Stimulated activated effector memory CD8-positive, alpha-beta T cell treated with anti-CD3 and anti-CD28 coated beads, Interleukin-12 subunit alpha, Interleukin-12 subunit beta, amount 100 ng/mL, for 72 hours (primary cell): ENCODE data around the gene TATDN2.
"Not testable (repeated sequence)": the region's sequence is repeated elsewhere in the genome, so short reads cannot be mapped to it uniquely, and the experiment has no call there.

Experiments
- ATAC-seq: fragments of 150-1000 bp; cut with Tn5 transposase; 2 replicates; pipeline ENCODE4 v1.10.0; 2021
- DNase-seq, 2 donors: peaks; one replicate each; pipeline ENCODE4 v3.0.0; 2021 to 2022; ENCODE audit warnings: low spot score in 2 of 2
- H3K27ac Mint-ChIP-seq: one replicate; pipeline ENCODE4 v1.8.0; 2022; ENCODE audit warnings: mild to moderate bottlenecking, mixed read lengths
- H3K36me3 Mint-ChIP-seq: one replicate; pipeline ENCODE4 v1.8.0; 2022; ENCODE audit warnings: mild to moderate bottlenecking, mixed read lengths
- H3K4me1 Mint-ChIP-seq: one replicate; pipeline ENCODE4 v1.8.0; 2022; ENCODE audit warnings: mixed read lengths
- H3K4me3 Mint-ChIP-seq: one replicate; pipeline ENCODE4 v1.8.0; 2022; ENCODE audit warnings: mild to moderate bottlenecking, mixed read lengths
- H3K9me3 Mint-ChIP-seq: one replicate; pipeline ENCODE4 v1.8.0; 2022; ENCODE audit warnings: mixed read lengths

TATDN2 gene

DNA sequence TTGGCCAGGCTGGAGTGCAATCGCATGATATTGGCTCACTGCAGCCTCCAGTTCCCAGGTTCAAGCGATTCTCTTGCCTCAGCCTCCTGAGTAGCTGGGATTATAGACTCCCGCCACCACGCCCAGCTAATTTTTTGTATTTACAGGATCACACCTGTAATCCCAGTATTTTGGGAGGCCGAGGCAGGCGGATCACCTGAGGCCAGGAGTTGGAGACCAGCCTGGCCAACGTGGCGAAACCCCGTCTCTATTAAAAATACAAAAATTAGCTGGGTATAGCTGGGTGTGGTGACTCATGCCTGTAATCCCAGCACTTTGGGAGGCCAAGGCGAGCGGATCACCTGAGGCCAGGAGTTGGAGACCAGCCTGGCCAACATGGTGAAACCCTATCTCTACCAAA lies 24.2 kb downstream of the TATDN2 start:
- not testable (repeated sequence) for DNase-seq
- H3K36me3 Mint-ChIP-seq, result peaks cover 100% of the 10 kb centered on the region

DNA sequence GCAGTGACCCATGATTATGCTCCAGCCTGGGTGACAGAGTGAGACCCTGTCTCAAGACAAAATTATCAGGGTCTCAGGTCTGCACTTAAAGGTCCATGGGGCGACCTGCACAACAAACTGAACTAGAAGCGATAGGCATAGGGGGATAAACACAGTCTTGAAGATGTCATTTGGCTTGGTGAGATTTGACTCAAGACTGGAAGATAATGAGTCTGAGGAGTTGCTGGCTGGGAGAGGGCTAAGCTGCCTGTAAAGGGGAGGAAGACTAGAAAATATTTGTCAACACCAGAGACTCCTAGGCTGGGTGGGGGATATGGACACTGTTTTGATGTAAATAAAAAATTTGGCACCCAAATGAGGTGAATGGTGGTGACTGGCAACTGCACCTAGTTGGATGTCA lies 24.7 kb downstream of the TATDN2 start:
- Mint-ChIP-seq H3K4me1 (peaks cover 54% of the 10 kb centered on the region), H3K4me3 (peak overlapping the region; percentile 33), H3K36me3 (peaks cover 100% of the 10 kb centered on the region), H3K9me3 (no peaks in the 10 kb centered on the region), H3K27ac (peak overlapping the region; percentile 78)
- no peak for DNase-seq
- ATAC-seq, result peak; percentile 62

More for the DNA sequence above, 24.2 kb downstream of the TATDN2 start:
- peaks cover 53% of the 10 kb centered on the region for H3K4me1 Mint-ChIP-seq
- H3K9me3 Mint-ChIP-seq, ATAC-seq: not testable (repeated sequence)
- peak overlapping the region; percentile 33 for H3K4me3 Mint-ChIP-seq
- H3K27ac Mint-ChIP-seq, result peak overlapping the region; percentile 78

DNA sequence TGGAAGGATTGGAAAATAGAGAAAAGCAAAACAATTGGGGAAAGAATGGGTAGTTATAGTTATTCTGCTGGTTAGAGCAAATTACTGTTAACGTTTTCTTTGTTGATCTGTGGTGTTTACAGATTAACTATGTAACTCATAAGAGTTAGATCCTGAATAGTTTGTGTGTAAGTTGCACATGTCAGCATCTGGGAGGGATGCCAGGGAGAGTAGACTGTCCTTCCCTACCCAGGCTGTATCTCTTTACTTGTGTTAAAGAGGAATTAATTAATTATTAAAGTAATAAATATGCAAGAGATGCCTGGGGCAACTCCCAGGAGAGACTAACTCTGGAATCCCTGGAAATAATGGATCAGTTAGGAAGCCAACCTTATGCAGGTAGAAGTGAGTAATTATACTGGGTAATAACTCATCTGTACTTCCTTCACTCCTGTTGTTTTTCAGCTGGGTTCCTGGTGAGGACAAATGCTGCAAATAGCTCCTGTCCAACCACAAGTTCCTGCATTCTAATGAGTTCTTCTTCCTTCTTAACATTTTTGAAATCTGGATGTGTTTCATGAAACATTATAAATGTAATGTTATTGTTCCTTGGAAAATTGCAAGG lies 25.5 kb downstream of the TATDN2 start:
- no peak for ATAC-seq

DNA sequence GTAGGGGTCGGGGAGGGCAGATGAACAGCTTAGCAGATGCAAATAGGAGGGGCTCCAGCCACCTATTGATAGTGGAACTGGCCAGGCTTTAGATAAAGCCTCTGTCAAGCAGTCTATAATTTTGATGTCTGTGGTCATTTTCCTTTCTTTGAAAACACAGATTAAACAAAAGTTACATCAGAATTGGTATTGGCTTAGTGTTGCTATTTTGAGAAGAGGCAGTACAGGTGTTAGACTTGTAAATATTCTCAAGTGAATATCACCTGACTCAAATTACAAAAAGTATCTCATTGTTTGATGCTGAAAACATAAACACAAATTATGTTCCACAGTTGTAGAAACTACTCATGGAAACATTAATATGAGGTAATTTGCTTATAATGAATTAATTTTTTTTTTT lies 26.3 kb downstream of the TATDN2 start:
- Mint-ChIP-seq H3K27ac (peak overlapping the region; percentile 78), H3K36me3 (peaks cover 100% of the 10 kb centered on the region), H3K4me1 (peaks cover 52% of the 10 kb centered on the region), H3K9me3 (no peaks in the 10 kb centered on the region), H3K4me3 (no peak overlapping the region)
- ATAC-seq (no peak), DNase-seq (no peak)

More for the DNA sequence above, 25.5 kb downstream of the TATDN2 start:
- DNase-seq, result no peak
- H3K4me3 Mint-ChIP-seq, result peak overlapping the region; percentile 33
- peaks cover 57% of the 10 kb centered on the region for H3K4me1 Mint-ChIP-seq
- no peaks in the 10 kb centered on the region for H3K9me3 Mint-ChIP-seq
- peak overlapping the region; percentile 78 for H3K27ac Mint-ChIP-seq
- peaks cover 100% of the 10 kb centered on the region for H3K36me3 Mint-ChIP-seq

DNA sequence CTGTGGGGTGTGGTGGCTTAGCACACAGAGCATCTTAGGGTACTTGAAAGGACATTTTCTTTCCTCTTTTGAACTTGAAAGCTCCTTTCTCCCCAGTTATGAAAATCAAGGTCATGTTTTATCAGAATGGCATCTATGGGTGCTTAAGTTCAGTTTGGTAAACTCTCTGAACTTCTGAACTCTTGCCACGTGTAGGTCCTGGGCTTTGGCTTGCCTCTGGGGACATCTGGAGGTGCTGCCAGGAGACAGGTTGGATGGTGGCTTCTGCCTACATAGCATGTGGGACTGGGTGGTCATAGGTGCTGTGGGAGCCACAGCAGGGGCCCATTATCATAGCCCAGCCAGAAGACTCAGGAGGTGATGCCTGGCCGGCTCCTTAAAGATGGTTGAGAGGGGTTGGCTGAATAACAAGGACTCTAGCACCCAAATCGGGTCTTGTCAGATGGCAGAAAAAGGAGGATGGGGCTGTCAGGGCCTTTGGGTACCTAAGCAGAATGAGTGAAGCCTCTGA lies 28.9 kb downstream of the TATDN2 start:
- DNase-seq, result no peak
- Mint-ChIP-seq H3K27ac (peak overlapping the region; percentile 64), H3K36me3 (peaks cover 100% of the 10 kb centered on the region), H3K4me3 (no peak overlapping the region), H3K9me3 (no peaks in the 10 kb centered on the region), H3K4me1 (peaks cover 53% of the 10 kb centered on the region)
- no peak for ATAC-seq

DNA sequence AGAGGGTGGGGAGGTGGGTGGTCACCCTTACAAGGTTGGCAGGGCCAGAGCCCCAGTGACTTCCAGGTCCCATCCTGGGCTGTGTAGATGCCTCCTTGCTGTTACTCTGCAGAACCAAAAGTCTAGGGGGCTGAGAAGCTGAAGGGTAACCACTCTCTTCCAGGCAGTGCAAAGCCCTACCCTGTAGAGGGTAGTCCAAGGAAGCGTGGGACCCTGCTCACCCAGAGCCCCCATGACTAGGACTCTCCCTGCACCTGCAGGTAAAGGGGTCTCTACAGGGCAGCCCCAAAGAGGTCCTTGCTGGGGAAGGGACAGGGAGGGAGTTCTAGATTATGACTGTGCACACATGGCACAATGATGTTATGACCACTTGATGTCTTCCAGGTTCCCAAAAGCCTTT lies 30.2 kb downstream of the TATDN2 start:
- no peak for ATAC-seq
- H3K27ac Mint-ChIP-seq, result no peak overlapping the region
- peaks cover 50% of the 10 kb centered on the region for H3K4me1 Mint-ChIP-seq
- H3K9me3 Mint-ChIP-seq, result no peaks in the 10 kb centered on the region
- peaks cover 100% of the 10 kb centered on the region for H3K36me3 Mint-ChIP-seq
- no peak for DNase-seq
- H3K4me3 Mint-ChIP-seq, result no peak overlapping the region

DNA sequence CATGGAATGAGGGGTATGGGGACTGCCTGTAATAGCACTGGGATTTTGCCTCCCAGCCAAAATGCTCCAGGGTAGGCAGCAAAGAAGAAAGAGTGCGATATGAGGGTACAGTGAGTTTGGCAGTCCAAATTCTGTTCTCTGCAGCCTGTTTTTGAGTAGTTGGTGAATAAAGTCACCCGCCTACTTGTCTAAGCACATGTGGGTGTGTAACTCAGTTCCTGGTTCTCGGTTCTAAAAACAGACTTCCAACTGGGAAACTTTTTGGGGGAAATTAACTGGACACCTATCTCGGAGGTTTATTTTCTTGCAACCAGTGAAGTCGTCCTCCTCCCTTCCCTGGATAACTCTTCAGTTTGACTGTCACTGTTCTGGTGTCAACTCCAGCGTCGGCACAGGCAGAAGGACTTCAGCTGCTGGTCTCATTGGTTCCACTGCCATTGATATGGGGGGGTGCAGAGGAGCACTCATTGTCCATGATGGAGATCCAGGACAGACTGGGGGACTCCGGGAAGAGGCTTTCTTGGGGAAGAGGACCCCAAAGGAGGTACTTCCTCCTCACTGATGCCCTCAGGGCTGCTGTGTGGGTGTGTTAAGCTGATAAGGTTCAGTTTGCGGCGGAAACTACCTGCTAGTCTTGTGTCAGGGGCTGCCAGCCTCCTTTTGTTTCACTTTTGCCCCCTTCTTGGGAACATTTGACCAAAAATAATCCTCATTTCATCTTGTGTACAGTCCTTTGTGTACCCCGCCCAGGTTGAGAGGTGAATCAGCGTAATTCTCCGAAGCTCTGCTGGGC lies 31.3 kb downstream of the TATDN2 start:
- Mint-ChIP-seq H3K4me3 (no peak overlapping the region), H3K4me1 (peaks cover 50% of the 10 kb centered on the region), H3K36me3 (peaks cover 100% of the 10 kb centered on the region), H3K27ac (no peak overlapping the region), H3K9me3 (no peaks in the 10 kb centered on the region)
- DNase-seq (no peak), ATAC-seq (no peak)

DNA sequence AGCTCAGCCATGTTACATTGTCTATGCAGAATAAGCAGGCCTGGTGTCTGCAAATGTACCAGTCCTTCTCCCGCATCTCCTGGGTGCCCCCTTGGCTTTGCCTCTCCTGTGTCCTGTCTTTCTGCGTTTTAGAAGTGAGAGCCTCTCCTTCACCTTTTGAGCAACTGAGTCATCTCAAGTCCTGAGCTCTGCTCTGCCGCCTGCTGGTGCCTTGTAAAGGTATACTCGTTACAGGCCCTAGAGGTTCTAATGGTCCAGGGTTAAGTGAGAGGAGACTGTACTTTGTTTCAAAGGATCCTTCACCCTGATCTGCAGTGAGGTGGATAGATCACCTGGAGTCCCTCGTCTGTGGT lies 31.9 kb downstream of the TATDN2 start:
- DNase-seq, result no peak
- Mint-ChIP-seq H3K4me1 (peaks cover 55% of the 10 kb centered on the region), H3K36me3 (peaks cover 100% of the 10 kb centered on the region), H3K4me3 (no peak overlapping the region), H3K9me3 (no peaks in the 10 kb centered on the region), H3K27ac (no peak overlapping the region)
- ATAC-seq, result peak; percentile 33

DNA sequence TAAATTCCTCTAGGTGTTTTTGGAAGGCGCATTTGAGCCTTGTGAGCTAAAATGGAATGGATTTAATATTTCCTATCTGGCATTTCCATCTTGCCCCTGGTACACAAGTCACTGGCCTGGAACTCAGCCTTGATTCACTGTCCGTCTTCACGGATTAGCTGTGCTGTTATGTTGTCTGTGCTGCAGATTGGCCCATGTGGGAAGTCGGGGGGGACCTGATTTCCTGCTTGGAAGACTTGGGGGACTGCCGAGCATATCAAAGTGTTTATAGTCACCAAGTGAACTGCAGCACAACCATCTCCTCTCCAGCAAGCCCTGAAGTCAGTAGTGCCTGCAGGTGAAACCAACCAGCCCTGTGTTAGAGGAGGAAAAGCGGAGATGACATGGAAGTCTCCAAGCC lies 32.3 kb downstream of the TATDN2 start:
- DNase-seq, result no peak
- no peak overlapping the region for H3K27ac Mint-ChIP-seq

DNA sequence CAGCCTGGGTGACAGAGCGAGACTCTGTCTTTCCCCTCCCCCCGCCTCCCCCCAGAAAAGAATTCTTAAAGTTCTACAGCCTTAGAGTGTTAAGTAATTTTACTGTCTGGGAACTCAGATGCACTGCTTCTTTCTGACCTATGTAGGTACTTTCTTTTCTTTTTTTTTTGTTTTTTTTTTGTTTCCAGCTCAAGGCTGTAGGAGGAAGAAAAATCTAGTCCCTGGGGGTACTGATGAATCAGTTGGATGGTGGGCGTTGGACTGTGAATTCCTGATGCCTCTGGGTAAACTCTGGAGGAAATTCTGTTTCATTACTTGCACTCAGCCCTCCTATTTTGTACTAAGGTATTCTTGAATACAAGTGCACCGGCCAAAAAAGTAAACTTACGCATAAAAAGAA lies 33.7 kb downstream of the TATDN2 start:
- H3K4me1 Mint-ChIP-seq, result peaks cover 64% of the 10 kb centered on the region
- ATAC-seq (no peak), DNase-seq (no peak)

More for the DNA sequence above, 32.3 kb downstream of the TATDN2 start:
- Mint-ChIP-seq H3K36me3 (peaks cover 96% of the 10 kb centered on the region), H3K4me1 (peaks cover 55% of the 10 kb centered on the region), H3K9me3 (no peaks in the 10 kb centered on the region), H3K4me3 (no peak overlapping the region)
- no peak for ATAC-seq

DNA sequence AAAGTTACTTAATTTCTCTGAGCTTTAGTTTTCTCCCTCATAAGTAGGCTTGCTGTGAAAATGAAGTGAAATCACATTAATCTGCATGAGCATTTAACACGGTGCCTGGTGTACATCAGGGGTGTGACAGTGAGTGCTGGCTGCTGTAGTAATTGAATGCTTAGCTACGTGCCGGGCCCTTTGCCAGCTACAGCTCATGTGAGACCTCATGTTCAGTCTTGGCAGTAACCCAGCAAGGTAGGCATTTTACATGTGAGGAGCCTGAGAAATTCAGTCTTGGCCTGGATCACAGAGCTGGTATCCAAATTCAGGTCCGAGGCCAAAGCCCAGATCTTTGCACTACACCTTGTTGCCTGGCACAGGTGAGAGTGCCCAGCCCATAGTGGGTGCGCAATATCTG lies 35.4 kb downstream of the TATDN2 start:
- H3K4me1 Mint-ChIP-seq, result peaks cover 55% of the 10 kb centered on the region
- peak overlapping the region; percentile 91 for H3K27ac Mint-ChIP-seq
- H3K36me3 Mint-ChIP-seq, result peaks cover 96% of the 10 kb centered on the region
- ATAC-seq (no peak), DNase-seq (no peak)
- no peaks in the 10 kb centered on the region for H3K9me3 Mint-ChIP-seq
- H3K4me3 Mint-ChIP-seq, result peak overlapping the region; percentile 39

More for the DNA sequence above, 33.7 kb downstream of the TATDN2 start:
- Mint-ChIP-seq H3K36me3 (peaks cover 96% of the 10 kb centered on the region), H3K4me3 (no peak overlapping the region), H3K9me3 (no peaks in the 10 kb centered on the region), H3K27ac (no peak overlapping the region)

DNA sequence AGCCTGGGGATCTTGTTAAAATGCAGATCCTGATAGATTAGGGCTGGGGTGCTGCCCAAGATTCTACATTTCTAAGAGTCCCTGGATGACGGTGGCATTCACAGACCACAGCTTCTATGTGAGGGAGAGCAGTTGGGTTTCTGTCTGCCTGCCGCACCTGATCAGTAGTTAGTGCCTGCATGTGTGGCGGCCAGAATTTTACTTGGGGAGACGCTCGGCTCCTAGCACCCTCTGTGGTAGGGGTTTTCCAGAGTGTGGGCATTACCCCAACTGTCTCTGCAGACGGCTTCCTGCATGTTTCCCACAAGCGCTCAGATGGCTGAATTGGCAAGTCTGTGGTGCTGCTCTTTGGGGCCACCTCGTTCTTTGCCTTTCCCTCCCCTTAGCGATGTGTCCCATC lies 36.2 kb downstream of the TATDN2 start:
- H3K9me3 Mint-ChIP-seq, result no peaks in the 10 kb centered on the region
- ATAC-seq (peak; percentile 75), DNase-seq (no peak)
- peaks cover 55% of the 10 kb centered on the region for H3K4me1 Mint-ChIP-seq
- H3K4me3 Mint-ChIP-seq, result peak overlapping the region; percentile 39
- peak overlapping the region; percentile 91 for H3K27ac Mint-ChIP-seq
- H3K36me3 Mint-ChIP-seq, result peaks cover 96% of the 10 kb centered on the region

DNA sequence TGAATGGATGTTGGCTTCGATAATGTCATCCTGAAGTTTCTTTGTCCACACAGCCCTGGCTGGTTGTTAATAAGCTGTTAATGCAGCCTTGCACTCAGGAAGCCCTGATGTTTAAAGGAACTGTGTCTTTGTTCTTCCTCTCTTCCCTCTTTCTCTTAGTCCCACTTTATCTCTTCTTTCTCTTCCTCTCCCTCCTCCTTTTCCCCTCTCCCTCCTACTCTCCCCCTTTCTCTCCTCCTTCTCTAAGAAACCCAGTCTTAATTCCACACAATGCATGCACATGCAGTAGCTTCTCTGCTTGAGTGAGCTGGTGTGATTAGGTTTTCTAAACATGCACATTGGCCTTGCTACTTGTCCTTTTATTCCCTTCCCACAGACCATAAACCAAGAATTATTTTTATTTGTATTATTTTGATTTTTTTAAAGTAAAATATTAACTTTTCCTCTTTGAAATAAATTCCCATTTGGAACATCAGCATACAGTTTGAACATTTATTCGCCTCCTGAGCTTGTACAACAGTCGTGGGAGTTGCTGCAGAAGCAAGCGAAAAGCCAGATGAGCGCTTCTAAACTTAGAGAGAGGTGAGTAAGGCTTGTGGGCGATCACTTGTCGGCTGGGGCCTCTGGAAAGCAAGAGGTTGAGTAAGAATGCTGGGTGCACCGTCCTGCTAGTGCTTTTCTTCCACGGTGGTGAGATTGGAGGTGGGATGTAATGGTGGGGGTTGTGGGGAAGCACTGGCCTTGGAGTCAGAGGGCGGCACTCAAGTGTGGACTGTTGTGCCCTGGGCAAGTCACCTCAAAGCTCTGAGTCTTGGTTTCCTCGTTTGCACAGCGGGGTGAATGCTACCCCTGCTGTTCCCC lies 37.2 kb downstream of the TATDN2 start:
- Mint-ChIP-seq H3K4me3 (peak overlapping the region; percentile 39), H3K4me1 (peaks cover 45% of the 10 kb centered on the region), H3K36me3 (peaks cover 96% of the 10 kb centered on the region), H3K27ac (peak overlapping the region; percentile 91), H3K9me3 (no peaks in the 10 kb centered on the region)
- peak; percentile 49 for ATAC-seq
- DNase-seq, result no peak

DNA sequence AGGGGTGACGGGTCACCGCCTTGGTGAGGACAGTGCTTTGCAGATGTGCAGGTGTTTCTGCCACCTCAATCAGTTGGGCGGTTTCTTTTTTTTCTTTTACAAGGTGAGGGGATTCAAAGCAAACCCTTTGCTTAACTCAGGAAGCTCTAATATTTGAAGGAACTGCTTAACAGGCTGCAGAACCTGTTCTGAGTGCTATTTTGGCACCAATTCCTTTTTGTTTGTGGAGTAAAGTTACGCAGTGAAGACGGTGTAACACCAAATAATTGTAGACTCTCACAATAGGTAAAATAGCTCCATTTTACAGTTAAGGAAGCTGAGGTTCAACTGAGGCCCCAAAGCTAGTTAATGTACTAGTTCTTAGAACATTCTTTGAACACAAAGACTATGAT lies 37.9 kb downstream of the TATDN2 start:
- peak overlapping the region; percentile 91 for H3K27ac Mint-ChIP-seq
- H3K36me3 Mint-ChIP-seq, result peaks cover 93% of the 10 kb centered on the region
- H3K9me3 Mint-ChIP-seq, result no peaks in the 10 kb centered on the region
- peaks cover 44% of the 10 kb centered on the region for H3K4me1 Mint-ChIP-seq
- no peak for DNase-seq
- ATAC-seq, result no peak
- H3K4me3 Mint-ChIP-seq, result no peak overlapping the region

DNA sequence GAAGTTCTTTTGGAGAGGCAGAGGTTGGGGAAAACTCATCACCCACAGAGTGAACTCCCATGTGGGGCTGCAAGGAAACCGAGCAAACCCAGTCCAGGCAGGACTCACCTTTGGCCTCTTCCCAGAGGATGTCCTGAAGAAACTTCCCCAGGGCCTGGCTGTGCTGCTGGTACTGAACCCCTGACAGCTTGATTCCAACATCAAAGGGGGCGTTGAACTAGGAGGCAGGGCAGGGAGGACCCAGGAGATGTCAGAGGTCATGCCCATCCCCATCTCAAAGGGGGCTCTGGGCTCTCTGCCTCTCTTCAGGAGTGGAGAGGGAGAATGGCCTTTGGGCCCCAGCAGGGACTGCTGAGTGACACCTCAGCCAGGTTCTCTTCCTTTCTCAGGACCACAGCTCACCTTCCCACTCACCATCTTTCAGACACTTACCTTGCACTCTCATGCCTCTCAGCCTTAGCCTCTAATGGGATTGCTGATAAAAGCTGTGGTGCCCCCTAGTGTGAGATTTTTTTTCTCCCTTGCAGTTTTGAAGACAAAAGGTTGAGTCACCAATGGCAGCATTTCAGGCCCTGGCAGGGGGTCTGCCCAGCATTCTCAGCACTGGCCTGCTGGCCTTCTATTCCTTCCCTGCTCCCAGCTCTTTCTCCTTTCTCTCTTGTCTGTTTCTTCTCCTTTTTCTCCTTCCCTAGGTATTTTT lies 38.5 kb downstream of the TATDN2 start:
- ATAC-seq, result peak; percentile 63
- Mint-ChIP-seq H3K9me3 (no peaks in the 10 kb centered on the region), H3K36me3 (peaks cover 92% of the 10 kb centered on the region), H3K27ac (peak overlapping the region; percentile 69), H3K4me3 (no peak overlapping the region), H3K4me1 (peaks cover 49% of the 10 kb centered on the region)
- DNase-seq, result peak in 1 of 2 donors; percentile 47
